ENCODE results near the gene LCMT2. TPM values are rescaled to one million over a fixed set of nuclear protein-coding genes. Genes with fewer than 3 reads are reported as not detected.
A peak's percentile ranks its signal among the peaks of the same experiment; 100 is the strongest.

The LCMT2 gene
- total RNA-seq, 1 experiment from 2014 or later: 9.8 TPM

DNA sequence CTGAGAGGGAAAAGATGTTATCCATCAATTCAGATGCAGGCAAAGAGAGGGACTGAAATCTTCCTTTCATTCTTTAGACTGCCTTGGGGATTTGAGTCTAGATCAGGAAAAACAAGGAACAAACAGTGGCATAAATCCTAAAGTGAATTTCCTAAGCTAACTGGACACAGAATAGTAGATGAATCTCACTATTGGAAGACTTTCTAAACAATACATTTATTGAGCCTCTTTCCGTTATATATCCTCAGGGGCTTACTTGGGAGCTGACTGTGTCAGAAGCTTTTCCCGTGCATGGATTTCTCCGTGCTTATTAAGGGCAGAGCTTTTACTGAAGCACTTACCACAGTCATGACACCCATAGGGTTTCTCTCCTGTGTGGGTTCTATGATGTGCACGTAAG lies 30.4 kb upstream of the LCMT2 start:
- POLR2A ChIA-PET: interaction anchor here (1.9 to 2.2 kb wide), 2 partner anchors 10 to 12 kb away, joined by 9 to 12 read pairs; partner anchors contain the start of genes TUBGCP4 and ZSCAN29
- no peak for DNase-seq (ENCODE audit: unreplicated experiment)
- Mint-ChIP-seq H3K36me3 (ENCODE audit: insufficient read depth, unreplicated experiment) (peaks cover 66% of the 10 kb centered on the region), H3K27me3 (ENCODE audit: insufficient read depth, unreplicated experiment) (no peaks in the 10 kb centered on the region), H3K27ac (ENCODE audit: low read depth, unreplicated experiment) (no peak overlapping the region), H3K4me3 (ENCODE audit: unreplicated experiment) (no peak overlapping the region), H3K9me3 (ENCODE audit: unreplicated experiment) (peaks cover 19% of the 10 kb centered on the region), H3K4me1 (ENCODE audit: insufficient read depth, unreplicated experiment) (no peaks in the 10 kb centered on the region)
- intact Hi-C loops (cut with micrococcal nuclease): no loop called here
- BruUV-seq (replicated peaks): no TSS peak
- TF ChIP-seq, protein P1, sequence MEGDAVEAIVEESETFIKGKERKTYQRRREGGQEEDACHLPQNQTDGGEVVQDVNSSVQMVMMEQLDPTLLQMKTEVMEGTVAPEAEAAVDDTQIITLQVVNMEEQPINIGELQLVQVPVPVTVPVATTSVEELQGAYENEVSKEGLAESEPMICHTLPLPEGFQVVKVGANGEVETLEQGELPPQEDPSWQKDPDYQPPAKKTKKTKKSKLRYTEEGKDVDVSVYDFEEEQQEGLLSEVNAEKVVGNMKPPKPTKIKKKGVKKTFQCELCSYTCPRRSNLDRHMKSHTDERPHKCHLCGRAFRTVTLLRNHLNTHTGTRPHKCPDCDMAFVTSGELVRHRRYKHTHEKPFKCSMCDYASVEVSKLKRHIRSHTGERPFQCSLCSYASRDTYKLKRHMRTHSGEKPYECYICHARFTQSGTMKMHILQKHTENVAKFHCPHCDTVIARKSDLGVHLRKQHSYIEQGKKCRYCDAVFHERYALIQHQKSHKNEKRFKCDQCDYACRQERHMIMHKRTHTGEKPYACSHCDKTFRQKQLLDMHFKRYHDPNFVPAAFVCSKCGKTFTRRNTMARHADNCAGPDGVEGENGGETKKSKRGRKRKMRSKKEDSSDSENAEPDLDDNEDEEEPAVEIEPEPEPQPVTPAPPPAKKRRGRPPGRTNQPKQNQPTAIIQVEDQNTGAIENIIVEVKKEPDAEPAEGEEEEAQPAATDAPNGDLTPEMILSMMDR (IDR thresholded peaks at IDR 0.05; ENCODE audit: unreplicated experiment): no peak
- CTCF ChIA-PET: interaction anchor here (1.2 to 1.9 kb wide), 2 partner anchors 9 to 136 kb away, joined by 3 to 15 read pairs; partner anchors contain the start of genes TUBGCP4 and ZSCAN29

DNA sequence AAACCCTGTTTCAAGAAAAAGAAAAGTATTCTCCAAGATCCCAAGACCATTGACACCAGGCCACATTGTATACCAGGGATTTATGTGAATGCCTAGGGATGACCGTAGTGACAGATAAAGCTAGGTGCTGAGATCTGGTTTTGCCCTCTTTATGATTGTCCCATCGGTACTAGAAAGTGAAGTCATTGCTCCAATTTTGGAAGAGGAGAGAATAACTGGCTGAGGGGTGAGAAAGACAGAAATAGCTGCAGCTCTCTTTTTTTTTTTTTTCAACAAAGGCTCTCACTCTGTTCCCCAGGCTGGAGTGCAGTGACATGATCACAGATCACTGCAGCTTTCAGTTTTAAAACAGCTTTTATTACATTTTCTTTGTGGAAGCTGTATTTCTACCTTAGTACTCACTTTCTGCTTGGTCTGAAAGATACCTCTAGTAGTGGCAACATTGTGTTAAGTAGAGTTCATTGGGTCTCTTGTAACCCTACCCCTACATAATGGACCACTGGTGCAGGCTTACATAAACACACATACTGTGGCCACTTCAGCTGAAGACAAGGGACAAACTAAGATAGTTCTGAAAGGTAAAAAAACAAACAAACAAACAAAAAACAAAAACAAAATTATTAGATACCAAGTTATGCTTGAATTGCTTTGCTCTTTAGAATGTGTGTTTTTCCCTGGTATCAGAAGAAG lies 22.5 kb upstream of the LCMT2 start:
- no peaks in the 10 kb centered on the region for H3K27me3 Mint-ChIP-seq (ENCODE audit: insufficient read depth, unreplicated experiment)
- intact Hi-C loops (cut with micrococcal nuclease): no loop called here
- no peak overlapping the region for H3K27ac Mint-ChIP-seq (ENCODE audit: low read depth, unreplicated experiment)
- POLR2A ChIA-PET: interaction anchor here (1.4 kb wide), 1 partner anchor 21 kb away, joined by 4 read pairs; no protein-coding TSS in a partner anchor
- BruUV-seq (replicated peaks): no TSS peak
- no peaks in the 10 kb centered on the region for H3K9me3 Mint-ChIP-seq (ENCODE audit: unreplicated experiment)
- CTCF ChIA-PET: interaction anchor here (1.5 kb wide), 1 partner anchor 18 kb away, joined by 3 read pairs; the partner anchor contains the start of genes TUBGCP4 and ZSCAN29
- H3K4me3 Mint-ChIP-seq (ENCODE audit: unreplicated experiment): no peak overlapping the region
- TF ChIP-seq, protein P1 (IDR thresholded peaks at IDR 0.05; ENCODE audit: unreplicated experiment): no peak
- no peak for DNase-seq (ENCODE audit: unreplicated experiment)
- peaks cover 10% of the 10 kb centered on the region for H3K36me3 Mint-ChIP-seq (ENCODE audit: insufficient read depth, unreplicated experiment)
- no peaks in the 10 kb centered on the region for H3K4me1 Mint-ChIP-seq (ENCODE audit: insufficient read depth, unreplicated experiment)

DNA sequence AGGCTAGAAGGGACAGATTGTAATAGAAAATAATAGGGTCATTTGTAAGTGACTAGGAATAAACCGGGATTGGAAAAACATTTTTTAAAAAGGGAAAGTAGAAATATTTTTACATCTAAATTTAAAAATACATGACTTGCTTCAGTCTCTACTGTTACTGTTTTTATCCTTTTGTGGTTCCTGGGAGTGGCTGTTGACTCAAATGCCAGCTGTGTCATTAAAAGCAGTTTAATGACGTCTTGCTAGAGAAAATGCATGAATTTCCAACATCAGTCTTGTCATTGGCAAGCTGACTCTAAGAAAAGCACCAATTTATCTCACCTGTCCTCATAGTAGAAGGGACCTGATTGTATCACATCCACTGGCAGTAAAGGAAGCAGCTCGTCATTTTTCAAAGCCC lies 16.7 kb upstream of the LCMT2 start:
- no peaks in the 10 kb centered on the region for H3K27me3 Mint-ChIP-seq (ENCODE audit: insufficient read depth, unreplicated experiment)
- no peak overlapping the region for H3K4me3 Mint-ChIP-seq (ENCODE audit: unreplicated experiment)
- no peaks in the 10 kb centered on the region for H3K4me1 Mint-ChIP-seq (ENCODE audit: insufficient read depth, unreplicated experiment)
- H3K36me3 Mint-ChIP-seq (ENCODE audit: insufficient read depth, unreplicated experiment): peaks cover 38% of the 10 kb centered on the region
- H3K9me3 Mint-ChIP-seq (ENCODE audit: unreplicated experiment): no peaks in the 10 kb centered on the region
- intact Hi-C loops (cut with micrococcal nuclease): no loop called here
- TF ChIP-seq, protein P1 (IDR thresholded peaks at IDR 0.05; ENCODE audit: unreplicated experiment): no peak
- DNase-seq (ENCODE audit: unreplicated experiment): no peak
- ChIA-PET POLR2A (interaction anchor here (0.7 kb wide), 1 partner anchor 161 kb away, joined by 3 read pairs; no protein-coding TSS in a partner anchor), CTCF (no interaction called here)
- no peak overlapping the region for H3K27ac Mint-ChIP-seq (ENCODE audit: low read depth, unreplicated experiment)
- no TSS peak for BruUV-seq (replicated peaks)

DNA sequence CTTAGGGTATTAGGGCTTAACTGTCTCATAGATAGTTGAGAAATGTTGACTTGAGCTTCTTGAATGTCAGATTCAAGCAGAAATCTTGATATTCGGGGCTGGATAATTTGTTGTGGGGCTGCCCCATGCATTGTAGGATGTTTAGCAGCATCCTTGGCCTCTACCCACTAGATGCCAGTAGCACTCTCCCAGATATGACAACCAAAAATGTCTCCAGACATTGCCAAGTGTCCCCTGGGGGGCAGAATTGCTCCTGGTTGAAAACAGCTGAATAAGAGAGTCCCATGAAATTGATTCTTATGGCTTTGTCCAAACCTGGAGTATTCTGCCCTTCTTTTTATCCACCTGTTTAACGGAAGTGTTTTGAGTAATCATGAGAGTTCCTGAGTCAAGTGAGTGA lies 15.9 kb upstream of the LCMT2 start:
- Mint-ChIP-seq H3K36me3 (ENCODE audit: insufficient read depth, unreplicated experiment) (peaks cover 38% of the 10 kb centered on the region), H3K9me3 (ENCODE audit: unreplicated experiment) (no peaks in the 10 kb centered on the region), H3K27ac (ENCODE audit: low read depth, unreplicated experiment) (no peak overlapping the region), H3K27me3 (ENCODE audit: insufficient read depth, unreplicated experiment) (no peaks in the 10 kb centered on the region), H3K4me1 (ENCODE audit: insufficient read depth, unreplicated experiment) (no peaks in the 10 kb centered on the region), H3K4me3 (ENCODE audit: unreplicated experiment) (no peak overlapping the region)
- TF ChIP-seq, protein P1 (IDR thresholded peaks at IDR 0.05; ENCODE audit: unreplicated experiment): no peak
- intact Hi-C loops (cut with micrococcal nuclease): no loop called here
- ChIA-PET CTCF (no interaction called here), POLR2A (interaction anchor here (0.8 kb wide), 1 partner anchor 9 kb away, joined by 3 read pairs; no protein-coding TSS in a partner anchor)
- DNase-seq (ENCODE audit: unreplicated experiment): peak; percentile 11
- no TSS peak for BruUV-seq (replicated peaks)

All from MCF 10A (cell line).